Measurements from ENCODE around the gene C14orf119.
A peak's percentile ranks its signal among the peaks of the same experiment; 100 is the strongest.

C14orf119 gene

DNA sequence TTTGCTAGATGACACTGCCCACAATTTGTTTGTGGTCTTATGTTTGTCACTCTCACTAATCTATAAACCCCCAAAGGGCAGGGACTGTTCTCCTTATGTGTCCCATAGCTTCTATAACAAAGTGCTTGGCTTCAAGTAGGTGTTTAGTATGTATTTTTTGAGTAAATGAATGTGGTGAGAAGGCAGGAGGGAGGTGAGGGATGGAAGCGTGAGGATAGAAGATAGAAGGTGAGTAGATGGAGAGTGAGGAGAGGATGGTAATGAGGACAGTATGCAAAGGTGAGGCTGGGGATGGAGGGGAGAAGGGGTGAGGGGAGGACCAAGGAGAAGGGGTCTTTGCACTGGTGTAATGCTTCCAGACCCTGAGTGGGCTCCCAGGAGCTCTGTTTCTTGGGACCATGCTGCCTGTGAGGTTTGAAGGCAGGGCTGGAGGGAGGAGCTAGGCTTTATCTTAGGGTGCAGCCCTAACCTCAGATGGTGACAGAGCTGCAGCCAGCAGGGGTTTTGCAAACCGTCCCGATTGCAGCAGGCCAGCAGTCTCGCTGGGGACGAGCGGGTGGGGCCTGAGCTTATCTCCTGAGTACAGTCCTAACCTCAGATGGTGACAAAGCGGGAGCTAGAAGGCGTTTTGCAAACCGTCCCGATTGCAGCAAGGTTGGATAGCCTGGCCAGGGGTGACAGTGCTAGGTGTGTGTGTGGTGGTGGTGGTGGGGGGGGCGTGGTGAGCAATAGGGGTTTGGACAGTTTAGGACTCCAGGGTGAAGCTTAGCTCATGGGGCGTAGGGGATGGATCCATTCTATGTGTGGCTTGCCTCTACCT lies 17.3 kb downstream of the C14orf119 start:
- no peak for DNase-seq

DNA sequence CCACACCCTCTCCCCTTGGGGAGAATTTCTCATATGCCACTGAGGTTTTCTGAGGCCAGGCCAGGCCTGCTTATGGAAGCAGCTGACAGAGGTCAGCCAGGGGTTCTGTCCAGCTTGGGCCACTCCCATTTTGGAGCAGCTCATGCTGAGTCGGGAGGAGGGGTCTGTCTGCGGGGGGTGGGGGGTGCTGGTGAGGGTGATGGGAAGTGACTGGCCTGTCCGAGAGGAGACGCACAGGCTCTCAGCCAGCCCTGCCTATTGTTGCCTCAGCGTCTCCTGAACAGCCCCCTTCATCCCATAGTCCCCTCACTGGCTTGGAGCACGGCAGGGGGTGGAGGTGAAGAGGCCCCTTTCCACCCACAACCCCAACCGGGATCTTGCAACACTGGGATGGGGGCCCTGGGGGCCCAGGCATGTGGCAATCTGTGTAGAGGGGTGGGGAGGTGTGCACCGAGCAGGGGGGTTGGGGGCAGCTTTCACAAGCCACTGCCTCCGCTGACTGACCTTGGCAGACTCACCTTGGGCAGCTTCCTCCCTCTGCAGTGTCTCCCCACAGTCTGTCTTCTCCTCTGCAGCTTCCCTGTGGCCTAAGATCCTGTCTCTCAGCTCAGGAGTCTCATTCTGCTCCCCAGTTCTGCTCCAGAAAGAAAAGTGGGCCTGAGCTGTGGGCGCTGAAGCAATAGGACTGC lies 18.3 kb downstream of the C14orf119 start:
- no peak for DNase-seq

DNA sequence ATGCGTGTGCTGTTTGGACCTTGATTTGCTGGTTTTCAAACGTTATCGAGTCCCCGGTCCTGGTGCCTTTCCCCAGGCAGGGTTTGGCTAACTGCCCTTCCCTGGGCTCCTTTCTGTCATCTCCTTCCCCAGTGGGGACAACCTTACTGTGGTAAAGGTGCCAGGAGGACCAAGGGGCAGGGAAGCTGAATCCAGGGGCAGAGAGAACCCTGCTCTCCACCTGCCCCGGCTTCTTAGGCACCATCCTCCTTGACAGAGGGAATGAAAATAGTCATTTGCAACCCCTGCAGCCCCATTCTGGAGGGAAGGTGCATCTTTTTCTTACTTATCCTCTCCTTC lies 18.8 kb downstream of the C14orf119 start:
- DNase-seq, result no peak

DNA sequence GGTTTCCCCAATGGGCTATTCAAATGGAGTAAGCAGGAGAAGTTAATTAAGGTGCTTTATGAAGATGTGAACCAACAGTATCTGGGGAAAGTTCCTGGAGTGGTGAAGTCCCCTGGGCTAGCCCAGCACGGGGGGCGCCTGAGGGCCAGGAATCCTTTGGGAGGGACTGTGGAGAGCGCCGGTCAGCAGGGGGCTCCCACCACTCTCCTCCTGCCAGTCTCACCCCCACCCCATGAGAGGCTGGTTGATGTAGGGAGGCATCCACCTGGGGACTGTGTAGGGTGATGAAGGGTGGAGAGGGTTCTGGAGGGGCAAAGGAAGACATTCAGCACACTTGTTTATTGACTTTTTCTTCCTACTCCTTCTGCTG lies 19.3 kb downstream of the C14orf119 start:
- DNase-seq, result no peak

DNA sequence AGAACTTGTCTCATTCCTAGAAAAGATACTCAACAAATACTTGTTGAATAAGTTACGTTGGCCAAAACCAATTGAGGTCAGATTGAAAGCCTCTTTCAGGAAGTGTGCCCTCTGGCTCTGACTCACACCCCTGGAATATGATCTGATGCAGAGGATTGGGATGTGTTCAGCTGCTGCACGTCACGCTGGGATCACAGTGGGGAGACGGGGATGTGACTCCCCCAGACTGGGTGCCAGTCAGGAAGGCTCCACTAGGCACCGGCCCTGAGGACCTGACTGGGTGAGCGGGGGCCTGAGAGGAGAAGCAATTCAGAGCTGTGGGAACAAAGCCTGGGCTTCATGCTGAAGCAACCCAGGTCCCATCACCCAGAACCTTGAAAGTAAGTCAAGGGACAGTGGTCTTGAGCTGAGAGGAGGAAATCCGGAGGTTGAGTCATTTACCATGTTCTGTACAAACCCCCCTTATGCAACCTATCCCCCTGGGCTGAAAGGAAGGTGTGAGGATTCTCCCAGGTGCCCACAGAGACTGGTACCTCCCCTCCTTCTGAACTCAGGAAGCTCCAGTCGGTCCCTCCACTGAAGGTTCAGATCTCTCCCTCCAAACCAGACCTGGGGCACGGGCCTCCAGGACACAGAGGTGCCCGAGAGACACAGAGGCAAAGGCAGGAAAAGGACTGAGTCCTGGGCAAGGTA lies 19.9 kb downstream of the C14orf119 start:
- no peak for DNase-seq

DNA sequence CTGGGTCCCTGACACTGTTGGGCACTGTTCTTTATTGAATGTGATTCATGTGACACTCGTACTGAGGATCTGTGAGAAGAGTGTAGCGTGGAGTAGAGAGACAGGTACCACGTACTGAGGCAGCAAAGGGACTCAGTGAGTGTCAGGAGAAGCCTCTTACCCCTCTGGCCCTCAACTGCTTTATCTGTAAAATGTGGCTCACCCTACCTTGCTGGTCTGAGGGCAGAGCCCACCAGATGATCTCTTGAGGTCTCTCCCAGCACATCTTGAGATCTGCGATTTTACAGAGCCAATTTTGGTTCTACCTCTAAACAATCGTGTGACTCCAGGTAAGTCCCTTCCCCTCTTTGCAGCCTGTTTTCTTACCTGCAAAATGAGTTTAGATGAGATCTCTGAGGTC lies 20.6 kb downstream of the C14orf119 start:
- no peak for DNase-seq

DNA sequence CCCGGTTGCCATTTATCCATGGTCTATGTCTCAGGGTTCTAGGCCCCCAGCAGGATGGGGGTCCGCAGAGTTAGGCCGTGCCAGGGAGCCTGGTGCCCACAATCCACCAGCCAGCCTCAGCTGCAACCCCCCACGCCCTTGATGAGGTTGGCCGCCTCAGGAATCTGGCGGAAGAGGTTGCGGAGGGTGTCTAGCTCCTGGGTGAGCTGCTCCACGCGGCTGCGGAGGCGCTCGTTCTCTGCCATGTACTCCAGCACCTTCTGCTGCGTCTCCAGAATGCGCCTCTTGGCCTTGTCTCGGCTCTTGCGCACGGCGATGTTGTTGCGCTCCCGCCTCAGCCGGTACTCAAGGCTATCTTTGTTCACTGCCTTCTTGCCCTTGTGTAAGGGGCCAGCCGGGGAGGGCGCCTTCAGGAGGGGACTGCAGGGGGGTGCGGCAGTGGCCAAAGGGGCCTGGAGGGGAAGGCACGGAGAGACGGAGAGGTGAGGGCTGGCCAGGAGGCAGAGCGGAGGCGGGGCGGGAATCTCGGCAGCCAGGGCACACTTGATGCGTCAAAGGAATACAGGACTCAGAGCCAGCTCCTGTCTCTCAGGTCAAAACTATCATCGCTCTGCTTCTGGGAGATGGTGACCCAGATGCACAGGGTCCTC lies 22.2 kb downstream of the C14orf119 start:
- DNase-seq, result no peak

DNA sequence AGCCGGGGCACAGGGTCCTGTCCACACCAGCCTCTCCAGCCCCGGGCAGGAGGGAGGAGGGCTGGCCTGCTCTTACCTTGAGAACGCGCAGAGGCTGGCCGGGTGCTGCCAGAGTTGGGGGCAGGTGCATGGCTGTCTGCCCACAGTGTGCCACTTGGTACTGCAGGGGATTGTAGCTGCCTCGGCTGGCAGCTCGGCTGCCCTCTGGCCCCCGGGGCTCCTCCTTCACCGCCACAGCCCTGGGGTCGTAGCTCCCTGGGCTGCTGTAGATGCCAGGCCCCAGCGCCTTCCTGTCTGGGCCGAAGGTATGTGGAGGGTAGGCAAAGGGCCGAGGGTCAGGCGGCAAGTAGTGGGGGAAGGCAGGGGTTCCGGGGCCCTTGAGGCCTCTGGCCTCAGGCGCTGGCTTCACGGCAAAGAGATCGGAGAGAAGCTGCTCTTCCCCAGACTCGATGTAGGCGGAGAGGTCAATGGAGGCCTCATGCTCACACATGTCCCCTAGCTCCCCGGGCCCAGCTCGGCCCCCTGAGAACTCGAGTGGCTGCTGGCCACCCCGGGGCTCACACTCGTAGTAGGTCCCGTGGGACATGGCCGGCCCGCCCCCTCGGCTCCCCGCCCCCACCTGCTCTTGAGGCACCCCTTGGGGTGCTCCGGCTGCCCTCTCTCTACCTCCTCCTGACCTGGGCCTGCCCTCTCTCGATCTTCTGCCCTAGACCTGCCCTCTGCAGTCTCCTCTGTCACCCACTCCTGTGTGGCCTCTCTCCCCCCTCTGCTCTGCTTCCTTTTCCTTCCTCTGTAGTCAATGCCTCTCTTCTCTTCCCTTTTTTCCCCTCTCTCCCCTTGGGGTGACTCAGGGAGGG lies 23.4 kb downstream of the C14orf119 start, which contains the start of gene CEBPE:
Gene CEBPE (minus strand): TSS at position 750 of the 857 bp plus-strand sequence. CDS start 164 bp downstream, at position 586.
- no peak for DNase-seq

DNA sequence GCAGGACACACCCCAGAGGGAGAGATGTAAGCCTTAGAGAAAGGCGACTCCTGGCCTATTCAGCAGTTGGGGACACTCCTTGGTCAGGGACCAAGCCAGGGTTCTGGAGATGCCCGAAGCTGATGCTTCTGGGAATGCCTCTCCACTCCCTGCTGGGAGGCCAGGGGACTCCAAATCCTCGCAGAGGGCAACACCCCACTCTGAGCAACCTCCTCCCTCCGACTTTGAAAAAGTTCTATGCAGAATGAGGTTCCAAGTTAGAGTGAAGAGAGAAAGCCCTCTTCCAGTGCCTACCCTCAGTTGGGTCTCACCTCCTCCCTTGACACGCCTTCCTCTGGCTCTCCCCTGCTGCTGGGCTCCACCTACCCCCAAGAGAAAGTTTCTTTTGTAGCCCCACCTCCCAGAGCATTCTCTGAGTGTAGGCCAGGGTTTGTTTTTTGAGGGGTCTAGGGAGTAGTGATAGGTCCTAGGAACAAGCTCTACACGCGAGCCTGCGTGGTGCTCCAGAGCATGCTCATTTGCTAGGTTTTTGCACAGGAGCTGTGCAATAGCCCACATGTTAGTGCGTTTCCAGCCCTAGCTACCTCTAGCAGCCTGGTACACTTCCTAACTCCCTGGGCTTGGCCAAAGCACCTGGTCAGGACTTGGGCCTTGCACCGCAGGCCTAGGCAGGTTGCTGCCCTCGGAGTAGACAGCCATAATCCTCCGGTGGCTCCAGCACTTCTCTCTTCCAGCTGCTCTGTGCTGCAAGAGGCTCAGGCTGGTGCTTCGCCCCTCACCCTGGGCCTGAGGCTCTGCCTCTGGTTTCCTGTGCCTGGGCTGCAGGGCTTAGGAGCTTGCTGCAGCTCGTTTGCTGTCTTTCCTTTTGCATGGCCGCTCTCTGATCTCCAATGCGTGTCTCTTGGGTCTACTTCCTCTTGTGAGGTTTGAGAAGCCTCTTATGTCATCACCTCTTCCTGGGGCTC lies 24.3 kb downstream of the C14orf119 start:
- no peak for DNase-seq

DNA sequence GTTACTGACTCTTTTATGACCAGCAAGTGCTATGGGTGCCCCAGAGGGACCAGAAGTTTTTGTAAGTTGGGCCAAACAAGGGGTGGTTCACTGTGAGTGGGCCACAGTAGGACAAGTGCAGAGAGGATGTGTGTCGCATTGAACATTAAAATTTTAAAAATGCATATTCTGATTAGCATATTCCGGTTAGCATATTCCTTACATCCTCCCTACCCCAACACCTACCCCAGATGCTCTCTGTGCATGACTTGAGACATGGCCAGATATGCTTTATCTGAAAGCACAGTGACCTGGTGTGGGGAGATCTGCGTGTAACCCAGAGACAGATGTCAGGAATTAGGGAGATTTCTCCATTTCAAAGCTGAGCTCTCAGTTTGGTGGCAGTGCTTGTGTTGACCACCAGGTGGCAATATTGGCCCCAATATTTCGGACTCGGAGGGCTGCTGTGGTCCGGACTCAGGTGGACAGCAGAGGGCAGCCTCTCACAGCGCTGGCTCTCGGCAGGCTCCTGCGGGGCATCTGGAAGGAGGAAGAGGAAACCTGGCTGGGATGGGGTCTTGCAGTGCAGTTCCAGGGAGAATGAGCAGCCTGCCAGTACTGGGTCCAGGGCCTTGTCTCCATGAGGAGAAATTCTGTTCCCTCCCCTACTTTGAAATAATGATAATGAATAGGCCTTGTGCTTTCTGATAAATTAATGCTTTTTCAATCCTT lies 25.4 kb downstream of the C14orf119 start:
- peak; percentile 78 for DNase-seq

DNA sequence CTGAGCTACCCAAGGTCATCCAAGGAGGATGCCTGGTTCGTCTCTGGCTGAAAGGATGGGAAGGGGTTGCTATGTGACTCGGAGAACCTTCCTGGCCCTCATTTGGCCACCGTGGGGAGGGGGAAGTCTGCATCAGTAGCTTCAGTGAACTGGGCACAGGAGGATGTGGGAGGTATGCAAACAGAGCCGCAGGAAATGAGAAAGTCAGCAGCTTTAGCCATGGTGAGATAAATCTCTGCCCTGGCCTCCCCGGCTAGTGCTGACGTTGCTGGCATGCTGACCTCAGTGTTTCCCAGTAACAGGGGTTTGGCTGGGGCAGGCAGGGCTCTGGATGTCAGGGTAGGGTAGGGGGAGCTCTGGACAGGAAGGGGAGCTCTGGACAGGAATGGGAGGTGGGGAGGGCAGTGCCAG lies 26.1 kb downstream of the C14orf119 start:
- DNase-seq, result no peak

DNA sequence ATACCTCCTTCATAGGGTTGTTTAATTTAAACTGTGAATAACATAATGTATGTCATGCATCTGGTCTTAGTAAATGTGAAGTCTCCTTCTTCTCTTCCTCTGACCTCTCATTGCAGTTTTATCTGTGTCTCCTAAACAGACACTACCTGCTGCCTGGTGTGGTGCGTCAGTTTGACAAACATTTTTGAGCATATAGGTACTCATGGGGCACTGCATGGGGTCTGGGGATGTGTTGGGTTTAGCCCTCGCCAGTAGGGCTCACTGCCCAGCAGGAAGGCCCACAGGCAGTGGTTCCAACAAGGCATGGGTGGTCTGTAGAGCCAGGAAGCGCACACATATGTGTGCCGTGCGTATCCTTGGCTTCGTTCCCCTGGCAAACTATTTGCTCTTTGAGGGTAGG lies 26.8 kb downstream of the C14orf119 start:
- DNase-seq, result no peak

DNA sequence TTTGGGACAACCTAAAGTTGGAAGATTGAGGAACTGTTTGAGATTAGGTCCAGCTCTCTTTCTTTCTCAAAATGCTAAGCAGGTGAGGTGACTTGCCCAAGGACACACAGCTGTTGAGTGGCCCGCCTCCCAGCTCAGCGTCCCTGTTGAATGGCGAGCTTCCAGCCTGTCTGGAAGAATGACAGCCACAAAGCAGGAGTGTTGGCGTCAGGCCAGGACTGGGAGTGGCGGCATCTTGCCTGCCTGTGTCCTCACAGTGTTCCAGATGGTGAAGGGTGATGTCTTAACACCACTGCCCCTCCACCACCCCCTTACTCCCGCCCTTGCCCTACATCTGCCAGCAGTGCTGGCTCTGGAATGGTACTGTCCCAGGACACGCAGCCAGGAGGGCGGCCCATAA lies 28.1 kb downstream of the C14orf119 start:
- DNase-seq, result no peak

DNA sequence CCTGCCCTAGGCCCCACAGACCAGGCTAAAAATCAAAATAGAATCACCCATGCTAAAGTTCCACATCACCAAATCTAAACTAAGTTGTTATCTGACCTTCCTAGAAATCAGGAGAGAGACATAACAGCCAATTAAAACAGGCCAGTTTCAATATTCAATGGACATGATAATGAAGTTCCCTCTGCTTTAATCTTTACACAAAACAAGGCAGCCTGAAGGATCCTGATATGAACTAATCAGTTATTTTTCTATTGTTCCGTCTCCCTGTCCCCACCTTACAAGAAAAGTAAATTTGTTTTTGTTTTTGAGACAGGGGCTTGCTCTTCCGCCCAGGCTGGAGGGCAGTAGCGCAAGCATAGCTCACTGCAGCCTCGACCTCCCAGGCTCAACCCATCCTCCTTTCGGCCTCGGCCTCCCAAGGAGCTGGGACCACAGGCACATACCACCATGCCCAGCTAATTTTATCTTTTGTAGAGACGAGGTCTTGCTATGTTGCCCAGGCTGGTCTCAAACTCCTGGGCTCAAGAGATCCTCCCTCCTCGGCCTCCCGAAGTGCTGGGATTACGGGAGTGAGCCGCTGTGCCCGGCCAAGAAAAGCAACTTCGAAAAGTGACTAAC lies 29.1 kb downstream of the C14orf119 start:
- DNase-seq, result no peak

DNA sequence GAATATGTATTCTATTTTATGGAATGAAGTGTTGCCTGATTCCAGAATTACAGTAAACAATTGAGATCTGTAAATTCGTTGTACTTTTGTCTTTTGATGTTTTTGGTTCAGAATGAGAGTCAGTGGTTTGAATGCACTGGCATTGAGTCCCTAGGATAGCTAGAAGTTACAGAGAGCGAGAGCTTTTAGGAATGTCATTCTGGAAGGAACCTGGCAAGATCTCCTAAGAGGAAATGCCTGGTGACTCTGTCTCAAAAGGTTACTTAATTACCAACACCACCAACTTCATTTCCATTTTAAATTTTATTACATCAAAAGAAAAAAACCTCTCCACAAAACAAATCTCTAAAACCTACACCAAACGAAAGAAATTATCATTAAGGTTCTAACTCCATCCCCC lies 29.7 kb downstream of the C14orf119 start:
- DNase-seq, result no peak

DNA sequence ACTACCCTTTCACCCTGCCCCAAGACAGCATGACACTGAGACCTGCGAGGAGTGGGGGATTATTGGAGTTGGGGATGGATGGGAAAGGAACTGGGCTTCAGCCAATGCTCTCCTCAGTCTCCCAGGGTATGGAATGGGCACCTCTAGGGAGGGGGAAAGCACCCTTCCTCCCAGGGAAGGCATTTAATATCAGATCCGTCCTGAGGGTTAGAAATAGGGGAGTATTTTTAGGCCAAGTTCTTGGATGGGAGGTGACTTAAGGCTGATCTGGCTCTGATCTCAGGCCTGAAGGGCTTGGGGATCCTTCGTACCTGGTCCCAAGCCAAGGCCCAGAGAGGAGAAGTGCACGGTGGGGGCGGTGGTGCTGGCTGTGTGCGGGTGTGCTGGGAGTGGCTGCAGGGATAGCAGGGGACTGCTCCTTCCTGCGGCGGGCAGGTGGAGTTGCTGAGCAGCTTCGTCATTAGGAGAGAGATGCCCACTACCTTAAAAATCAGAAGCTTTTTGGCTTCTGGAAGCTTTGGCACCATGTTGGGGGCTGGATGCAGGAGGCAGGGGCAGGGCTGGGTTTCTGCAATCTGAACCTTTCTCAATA lies 30.7 kb downstream of the C14orf119 start:
- no peak for DNase-seq

DNA sequence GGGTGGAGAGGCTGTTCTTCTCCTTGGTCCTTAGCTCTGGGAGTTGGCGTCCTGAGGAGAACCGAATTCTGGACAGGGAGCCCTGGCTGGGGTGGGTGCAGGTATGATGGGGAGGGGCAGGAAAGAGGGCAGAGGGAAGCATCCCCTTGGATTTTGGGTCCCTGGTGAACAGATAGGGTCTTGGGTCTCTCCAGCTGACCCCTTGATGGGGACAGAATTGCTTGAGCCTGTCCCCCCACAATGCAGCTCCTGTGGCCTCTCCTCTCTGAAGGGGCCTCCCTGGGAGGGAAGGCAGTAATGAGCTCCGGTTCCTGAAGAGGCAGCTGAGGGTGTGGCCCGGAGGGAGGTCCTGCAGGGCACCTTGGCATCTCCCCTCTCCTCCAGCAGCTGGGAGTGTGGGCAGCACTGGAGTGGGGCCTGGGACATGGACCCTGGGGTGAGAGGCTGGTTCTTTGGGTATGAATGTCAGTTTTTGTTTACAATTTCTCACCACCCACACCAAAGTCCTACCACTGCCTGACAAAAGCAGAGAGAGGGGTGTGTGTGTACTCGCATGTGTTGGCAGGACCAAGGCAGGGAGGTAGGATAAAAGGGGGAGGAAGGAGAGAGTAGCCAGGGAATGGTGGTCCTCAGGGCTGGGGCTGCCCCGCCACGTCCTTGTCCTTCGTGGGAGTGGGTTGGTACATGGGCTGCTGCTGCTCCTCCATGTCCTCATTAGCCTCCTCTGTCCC lies 31.4 kb downstream of the C14orf119 start:
- DNase-seq, result no peak

DNA sequence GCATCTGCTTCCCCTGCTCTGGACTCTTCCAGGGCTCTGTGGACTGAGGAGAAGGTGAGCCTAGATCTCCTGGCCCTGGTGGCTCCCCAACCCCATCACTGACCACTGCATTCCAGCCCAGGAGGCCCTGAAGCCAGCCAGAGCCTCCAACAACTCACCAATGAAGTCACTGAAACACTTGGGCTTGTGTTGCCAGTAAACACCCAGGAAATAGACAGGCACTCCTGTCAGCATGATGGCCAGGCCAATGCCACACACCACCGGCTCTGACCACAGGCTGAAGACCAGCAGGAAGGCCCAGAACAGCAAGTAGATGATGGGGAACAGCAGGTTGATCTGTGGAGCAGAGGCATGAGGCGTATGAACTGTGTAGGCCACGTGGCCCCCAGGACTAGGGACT lies 32.6 kb downstream of the C14orf119 start:
- DNase-seq, result no peak
